Measurements from ENCODE around the gene KIFAP3.

KIFAP3 gene

GRCh38 chr1:169915150-169915549 lies 159.3 kb downstream of the KIFAP3 start:
- H3K27ac ChIP-seq (replicated peaks), result no peak overlapping the region
- DNase-seq (ENCODE audit: low read depth in 1 of 2, low spot score in 1 of 2), result no peak
- no peaks in the 10 kb centered on the region for H3K27me3 ChIP-seq (ENCODE audit: insufficient read depth, poor library complexity, severe bottlenecking)
- no peak for TF ChIP-seq GABPA (IDR thresholded peaks at IDR 0.05; ENCODE audit: low read depth)
- TF ChIP-seq POLR2AphosphoS5 (IDR thresholded peaks at IDR 0.05; ENCODE audit: low read depth), result no peak
- no peak for TF ChIP-seq CTCF (IDR thresholded peaks at IDR 0.05; ENCODE audit: insufficient read depth, low read length)
- no peak for TF ChIP-seq REST (IDR thresholded peaks at IDR 0.05; ENCODE audit: insufficient replicate concordance, low read depth)
- H3K4me3 ChIP-seq (replicated peaks; ENCODE audit: insufficient read depth, low read length), result no peak overlapping the region

GRCh38 chr1:169914531-169914930 lies 160.0 kb downstream of the KIFAP3 start:
- H3K4me3 ChIP-seq (replicated peaks; ENCODE audit: insufficient read depth, low read length), result no peak overlapping the region
- H3K27ac ChIP-seq (replicated peaks), result no peak overlapping the region
- DNase-seq (ENCODE audit: low read depth in 1 of 2, low spot score in 1 of 2), result no peak
- no peaks in the 10 kb centered on the region for H3K27me3 ChIP-seq (ENCODE audit: insufficient read depth, poor library complexity, severe bottlenecking)
- TF ChIP-seq CTCF (IDR thresholded peaks at IDR 0.05; ENCODE audit: insufficient read depth, low read length) (no peak), GABPA (IDR thresholded peaks at IDR 0.05; ENCODE audit: low read depth) (no peak), POLR2AphosphoS5 (IDR thresholded peaks at IDR 0.05; ENCODE audit: low read depth) (no peak), REST (IDR thresholded peaks at IDR 0.05; ENCODE audit: insufficient replicate concordance, low read depth) (no peak), SPI1 (IDR thresholded peaks at IDR 0.05; ENCODE audit: borderline replicate concordance, low read depth) (no peak)

GRCh38 chr1:169909499-169909898 lies 165.0 kb downstream of the KIFAP3 start:
- Histone ChIP-seq H3K4me3 (replicated peaks; ENCODE audit: insufficient read depth, low read length) (no peak overlapping the region), H3K27ac (replicated peaks) (no peak overlapping the region), H3K27me3 (ENCODE audit: insufficient read depth, poor library complexity, severe bottlenecking) (no peaks in the 10 kb centered on the region)
- no peak for DNase-seq (ENCODE audit: low read depth in 1 of 2, low spot score in 1 of 2)
- TF ChIP-seq SPI1 (IDR thresholded peaks at IDR 0.05; ENCODE audit: borderline replicate concordance, low read depth), result no peak

- Histone ChIP-seq H3K27ac (replicated peaks) (no peak overlapping the region), H3K27me3 (ENCODE audit: insufficient read depth, poor library complexity, severe bottlenecking) (peaks cover 6% of the 10 kb centered on the region), H3K4me3 (replicated peaks; ENCODE audit: insufficient read depth, low read length) (no peak overlapping the region)
- no peak for TF ChIP-seq REST (IDR thresholded peaks at IDR 0.05; ENCODE audit: insufficient replicate concordance, low read depth)
- no peak for TF ChIP-seq GABPA (IDR thresholded peaks at IDR 0.05; ENCODE audit: low read depth)
- no peak for TF ChIP-seq CTCF (IDR thresholded peaks at IDR 0.05; ENCODE audit: insufficient read depth, low read length)
- no peak for TF ChIP-seq SPI1 (IDR thresholded peaks at IDR 0.05; ENCODE audit: borderline replicate concordance, low read depth)
- TF ChIP-seq POLR2AphosphoS5 (IDR thresholded peaks at IDR 0.05; ENCODE audit: low read depth), result no peak
- peak in 1 of 2 experiments; percentile 36 for DNase-seq (ENCODE audit: low read depth in 1 of 2, low spot score in 1 of 2)
Observed at GRCh38 chr1:169906938-169907337, 167.6 kb downstream of the KIFAP3 start.

All from HL-60 (cell line).